PC-9 (cell line): ENCODE results near the gene ABCG4. TPM values are rescaled to one million over a fixed set of nuclear protein-coding genes. Genes with fewer than 3 reads are reported as not detected.

Source experiments
- BruUV-seq: library from RNA; stranded (reverse); fragments of 400-500 nt; replicated peaks from 2 replicates; lab custom pipeline; 2021; lab: Mats Ljungman, UMichigan
- CTCF ChIA-PET: fragments of 300-600 bp; sonication (Branson Sonifier 250); formaldehyde crosslinking; loops from one replicate; lab custom pipeline; 2022; ENCODE audit warnings: antibody characterized with exemption; lab: Charles Lee
- POLR2A ChIA-PET: fragments of 300-600 bp; sonication (Branson Sonifier 250); formaldehyde crosslinking; loops from one replicate; lab custom pipeline; 2022; ENCODE audit warnings: antibody characterized with exemption; ENCODE audit not compliant: unreplicated experiment; lab: Charles Lee
- DNase-seq, 2 experiments: peaks; one replicate each; pipeline versions ENCODE4 v3.0.0 to v3.0.0-alpha.2; 2015 to 2022; ENCODE audit warnings: mixed read lengths in 1 of 2
- H2AFZ ChIP-seq: fragments of 200-600 bp; sonication (generic); 2 replicates; pipeline ENCODE4 v1.8.1; 2017; ENCODE audit warnings: antibody characterized with exemption
- H3F3A ChIP-seq: fragments of 200-600 bp; sonication (generic); 2 replicates; pipeline ENCODE4 v1.8.1; 2017; ENCODE audit warnings: antibody characterized with exemption, mild to moderate bottlenecking, low read depth; ENCODE audit not compliant: insufficient read depth
- H3K27ac ChIP-seq: fragments of 200-600 bp; sonication (generic); 2 replicates; pipeline ENCODE4 v1.6.1; 2016; ENCODE audit warnings: mixed run types
- H3K27me3 ChIP-seq: fragments of 200-600 bp; sonication (generic); 2 replicates; pipeline ENCODE4 v1.6.1; 2016; ENCODE audit warnings: low read depth, mixed run types; ENCODE audit not compliant: insufficient read depth
- H3K36me3 ChIP-seq: fragments of 200-600 bp; sonication (generic); 2 replicates; pipeline ENCODE4 v1.6.1; 2016; ENCODE audit warnings: low read depth, mixed run types
- H3K4me1 ChIP-seq: fragments of 200-600 bp; sonication (generic); replicated peaks from 2 replicates; pipeline ENCODE4 v1.6.1; 2016; ENCODE audit warnings: mixed run types; ENCODE audit not compliant: insufficient read depth
- H3K4me2 ChIP-seq: fragments of 200-600 bp; sonication (generic); 2 replicates; pipeline ENCODE4 v1.6.1; 2017; ENCODE audit warnings: mixed run types
- H3K4me3 ChIP-seq: fragments of 200-600 bp; sonication (generic); 2 replicates; pipeline ENCODE4 v1.6.1; 2016; ENCODE audit warnings: mixed run types
- H3K79me2 ChIP-seq: fragments of 200-600 bp; sonication (generic); 2 replicates; pipeline ENCODE4 v1.6.1; 2017; ENCODE audit warnings: low read depth, mixed run types
- H3K9me2 ChIP-seq: fragments of 200-600 bp; sonication (generic); 2 replicates; pipeline ENCODE4 v1.8.1; 2017; ENCODE audit warnings: mild to moderate bottlenecking; ENCODE audit not compliant: insufficient read depth
- H3K9me3 ChIP-seq: fragments of 200-600 bp; sonication (generic); 2 replicates; pipeline ENCODE4 v1.8.1; 2016; ENCODE audit warnings: low read depth; ENCODE audit not compliant: insufficient read depth
- H4K20me1 ChIP-seq: fragments of 200-600 bp; sonication (generic); 2 replicates; pipeline ENCODE4 v1.8.1; 2017; ENCODE audit not compliant: insufficient read depth
- CTCF ChIP-seq: fragments of 200-600 bp; sonication (generic); conservative IDR thresholded peaks from 2 replicates; pipeline ENCODE4 v1.6.1; 2017; ENCODE audit warnings: mixed run types, antibody characterized with exemption, mild to moderate bottlenecking, moderate library complexity
- EZH2 ChIP-seq: fragments of 200-600 bp; sonication (generic); IDR thresholded peaks from 2 replicates; pipeline ENCODE4 v1.8.0; 2017; ENCODE audit warnings: antibody characterized with exemption, low read depth
- intact Hi-C: fragments of 100-400 bp; cut with micrococcal nuclease; formaldehyde crosslinking; loops from one replicate; pipeline ENCODE4 v1.10.0; 2022; ENCODE audit not compliant: unreplicated experiment
- total RNA-seq: library from RNA; stranded (reverse); gene quantifications from 2 replicates; pipeline ENCODE4 v1.2.3, GENCODE V29; 2021

ABCG4 gene
- total RNA-seq, 1 experiment from 2014 or later: 0.11 TPM

DNA sequence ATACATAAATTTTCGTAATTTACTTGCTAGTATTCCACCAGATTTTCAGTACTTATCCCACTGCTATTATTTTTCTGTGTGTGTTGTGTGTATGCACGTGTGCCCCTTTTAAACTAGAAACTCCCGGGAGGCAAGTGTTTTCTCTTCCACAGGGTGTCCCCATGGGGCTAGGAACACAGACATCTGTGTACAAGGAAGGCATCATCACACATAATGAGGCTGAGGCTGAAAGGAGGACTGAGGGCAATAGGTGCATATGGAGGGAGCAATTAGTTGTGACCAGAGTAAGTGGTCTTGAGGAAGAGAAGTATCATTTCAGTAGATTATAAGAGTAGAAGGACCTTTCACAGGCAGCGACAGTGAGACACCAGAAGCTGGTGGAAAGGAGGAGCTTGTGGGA is 45.1 kb upstream of the ABCG4 start:
- CTCF ChIA-PET: no interaction called here
- BruUV-seq: no TSS peak
- no peak overlapping the region for H3K4me2 ChIP-seq
- no peak for DNase-seq
- no peak overlapping the region for H3K27ac ChIP-seq
- peaks cover 37% of the 10 kb centered on the region for H3K4me1 ChIP-seq
- intact Hi-C loops: loop anchor here (2.0 to 5.0 kb wide), 3 partner anchors 93 to 214 kb away; partner anchors contain the start of gene MCAM
- POLR2A ChIA-PET: no interaction called here
- H4K20me1 ChIP-seq: no peaks in the 10 kb centered on the region
- no peak for TF ChIP-seq CTCF
- TF ChIP-seq EZH2: no peak
- peaks cover 24% of the 10 kb centered on the region for H3K79me2 ChIP-seq
- H3K9me3 ChIP-seq: no peaks in the 10 kb centered on the region
- H3F3A ChIP-seq: peaks cover 38% of the 10 kb centered on the region
- no peaks in the 10 kb centered on the region for H3K9me2 ChIP-seq
- H3K27me3 ChIP-seq: no peaks in the 10 kb centered on the region
- peaks cover 1% of the 10 kb centered on the region for H3K36me3 ChIP-seq
- no peak overlapping the region for H2AFZ ChIP-seq
- no peak overlapping the region for H3K4me3 ChIP-seq

DNA sequence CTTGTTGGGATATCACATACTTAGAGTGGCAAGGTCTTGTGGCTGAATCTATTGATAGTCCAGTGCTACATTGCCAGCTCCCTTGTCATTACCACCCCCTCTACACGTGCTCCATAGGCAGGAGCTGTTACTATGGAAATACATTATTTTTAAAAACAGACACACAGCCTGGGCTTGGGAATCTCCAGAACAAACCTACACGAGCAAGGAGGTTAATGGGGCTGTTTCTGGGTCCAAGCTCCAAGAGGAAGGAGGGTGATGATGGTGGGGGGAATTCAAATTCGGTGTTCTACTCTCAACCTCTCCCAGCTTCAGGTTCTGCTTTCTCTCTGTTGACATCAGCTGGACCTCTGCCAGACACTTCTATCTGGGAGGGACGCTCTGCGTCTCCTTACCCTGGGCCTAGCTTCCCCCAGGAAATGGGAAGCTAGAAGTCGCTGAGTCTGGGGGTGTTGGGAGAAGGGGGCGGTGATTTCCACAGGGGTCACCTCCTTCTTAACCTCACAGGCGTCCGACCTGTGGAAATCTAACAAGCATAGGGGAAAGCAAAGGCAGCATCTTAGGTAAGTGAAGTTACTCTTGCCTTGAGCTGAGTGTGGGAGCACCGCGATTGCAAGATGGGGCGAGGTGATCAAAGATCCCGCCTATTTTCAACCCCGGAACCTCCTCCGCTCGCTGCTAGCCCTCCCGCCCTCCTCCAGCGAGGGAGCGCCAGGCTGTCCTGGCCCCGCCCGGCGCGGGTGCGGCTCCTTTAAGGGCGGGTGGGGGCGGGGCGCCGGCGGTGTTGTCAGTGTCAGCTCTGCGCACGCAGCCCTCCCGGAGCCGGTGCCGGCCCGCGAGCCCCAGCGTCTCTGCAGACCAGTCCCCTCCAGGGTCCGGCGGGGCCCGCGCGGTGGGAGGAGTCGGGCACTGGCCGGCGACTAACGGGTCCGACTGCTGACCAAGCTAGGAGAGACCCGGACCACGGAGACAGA is 42.0 kb upstream of the ABCG4 start, which contains the start of gene C2CD2L:
TSS of gene C2CD2L (plus strand) at position 781 of the 974 bp plus-strand sequence. CDS start 398 bp downstream, outside the sequence.
- Histone ChIP-seq H3K27me3 (no peaks in the 10 kb centered on the region), H3F3A (peaks cover 35% of the 10 kb centered on the region), H3K27ac (peak within 1 kb of the TSS; percentile 45), H3K79me2 (peaks cover 16% of the 10 kb centered on the region), H3K4me1 (peaks cover 35% of the 10 kb centered on the region), H3K4me2 (peak within 1 kb of the TSS; percentile 96), H3K9me2 (no peaks in the 10 kb centered on the region), H4K20me1 (no peaks in the 10 kb centered on the region), H3K9me3 (no peaks in the 10 kb centered on the region), H3K36me3 (peaks cover 8% of the 10 kb centered on the region; the same call in 1 of the 2 replicates), H2AFZ (peak within 1 kb of the TSS; percentile 81), H3K4me3 (peak within 1 kb of the TSS; percentile 90)
- ChIA-PET POLR2A (interaction anchor here (0.6 to 1.5 kb wide), 11 partner anchors 8 to 188 kb away, joined by 3 to 11 read pairs (median 5); partner anchors contain the start of genes HINFP and VPS11), CTCF (interaction anchor here (0.6 to 1.2 kb wide), 4 partner anchors 9 to 231 kb away, joined by 4 to 9 read pairs (median 8); no protein-coding TSS in a partner anchor)
- TF ChIP-seq CTCF (no peak), EZH2 (no peak)
- peak; percentile 81 to 87 for DNase-seq
- TSS peak; percentile 92 for BruUV-seq
- intact Hi-C loops: loop anchor here (2.0 kb wide), 1 partner anchor 14 kb away; the partner anchor contains the start of gene HINFP

DNA sequence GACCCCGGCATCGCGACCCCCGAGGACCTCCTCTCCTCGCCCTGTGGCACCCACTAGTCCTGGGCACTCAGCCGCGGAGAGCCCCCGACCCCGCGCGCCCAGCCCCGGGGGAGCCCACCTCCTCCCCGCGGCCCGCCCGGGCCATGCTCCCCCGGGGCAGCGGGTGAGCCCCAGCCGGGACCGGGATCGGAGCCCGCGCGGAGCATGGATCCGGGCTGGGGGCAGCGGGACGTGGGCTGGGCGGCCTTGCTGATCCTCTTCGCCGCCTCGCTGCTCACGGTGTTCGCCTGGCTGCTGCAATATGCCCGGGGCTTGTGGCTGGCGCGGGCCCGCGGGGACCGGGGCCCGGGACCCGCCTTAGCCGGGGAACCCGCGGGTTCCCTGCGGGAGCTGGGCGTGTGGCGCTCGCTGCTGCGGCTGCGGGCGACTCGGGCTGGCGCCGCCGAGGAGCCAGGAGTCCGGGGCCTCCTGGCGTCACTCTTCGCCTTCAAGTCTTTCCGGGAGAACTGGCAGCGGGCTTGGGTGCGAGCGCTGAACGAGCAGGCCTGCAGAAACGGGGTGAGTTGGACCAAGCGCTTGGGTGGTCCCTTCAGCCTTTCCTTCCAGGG is 41.2 kb upstream of the ABCG4 start:
- intact Hi-C loops: loop anchor here (2.0 kb wide), 1 partner anchor 13 kb away; the partner anchor contains the start of gene HINFP
- H3K79me2 ChIP-seq: peaks cover 16% of the 10 kb centered on the region
- no peak for TF ChIP-seq EZH2
- no peak for TF ChIP-seq CTCF
- H3K27ac ChIP-seq: peak overlapping the region; percentile 45
- DNase-seq: peak in 1 of 2 experiments; percentile 14
- no peaks in the 10 kb centered on the region for H3K9me3 ChIP-seq
- H2AFZ ChIP-seq: peak overlapping the region; percentile 81
- peak overlapping the region; percentile 96 for H3K4me2 ChIP-seq
- no peaks in the 10 kb centered on the region for H3K9me2 ChIP-seq
- POLR2A ChIA-PET: interaction anchor here (0.6 to 1.5 kb wide), 6 partner anchors 13 to 119 kb away, joined by 3 to 8 read pairs (median 5); partner anchors contain the start of gene HINFP
- H3K4me3 ChIP-seq: peak overlapping the region; percentile 90
- CTCF ChIA-PET: interaction anchor here (0.6 to 1.2 kb wide), 3 partner anchors 22 to 231 kb away, joined by 6 to 9 read pairs (median 9); no protein-coding TSS in a partner anchor
- H4K20me1 ChIP-seq: no peaks in the 10 kb centered on the region
- no TSS peak for BruUV-seq
- no peaks in the 10 kb centered on the region for H3K27me3 ChIP-seq
- peaks cover 35% of the 10 kb centered on the region for H3K4me1 ChIP-seq
- H3K36me3 ChIP-seq: peaks cover 9% of the 10 kb centered on the region; the same call in 1 of the 2 replicates
- peaks cover 29% of the 10 kb centered on the region for H3F3A ChIP-seq
